ENCODE data around the gene FBN2.

FBN2 gene

DNA sequence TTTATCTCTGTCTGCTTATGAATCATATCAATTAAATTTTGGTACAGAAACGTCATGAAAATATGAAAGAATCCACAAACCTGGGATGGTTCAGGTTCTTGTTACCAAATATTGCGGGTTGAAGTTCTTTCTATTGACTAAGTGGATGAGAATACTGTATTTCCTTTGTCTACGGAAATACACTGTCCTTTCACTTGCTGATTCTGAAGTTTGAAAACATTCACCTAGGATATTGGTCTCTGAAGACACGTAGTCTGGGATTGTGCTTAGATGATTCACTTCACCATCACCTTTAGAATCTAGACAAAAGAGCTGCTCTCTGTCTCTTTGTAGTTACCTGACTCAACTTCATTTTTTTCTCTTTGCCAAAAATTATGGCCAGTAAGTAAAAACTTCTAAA is 222.4 kb downstream of the FBN2 start:
- no peak for DNase-seq (ENCODE audit: low read depth in 2 of 2)

- no peak for DNase-seq (ENCODE audit: low read depth in 2 of 2)
Observed at GRCh38 chr5:128305341-128305740, 232.7 kb downstream of the FBN2 start.

DNA sequence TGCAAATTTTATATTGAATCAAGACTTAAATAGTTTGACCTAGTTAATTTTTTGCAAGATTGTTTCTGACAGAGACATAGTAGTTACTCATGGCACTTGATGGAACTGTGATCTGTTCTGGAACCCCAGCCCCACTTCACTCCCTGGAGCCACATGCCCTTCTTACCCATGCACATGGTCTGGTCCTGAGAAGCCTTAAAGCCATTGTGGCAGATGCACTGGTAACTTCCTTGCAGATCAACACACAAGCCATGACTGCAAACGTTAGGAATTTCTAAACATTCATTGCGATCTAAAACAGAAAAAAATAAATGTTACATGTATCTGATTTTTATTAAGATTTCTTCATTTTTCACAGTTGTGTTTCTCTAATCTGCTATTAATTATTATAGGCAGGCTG is 233.3 kb downstream of the FBN2 start:
- no peak for DNase-seq (ENCODE audit: low read depth in 2 of 2)

GRCh38 chr5:128304088-128304487 is 234.0 kb downstream of the FBN2 start:
- DNase-seq (ENCODE audit: low read depth in 2 of 2): no peak

DNA sequence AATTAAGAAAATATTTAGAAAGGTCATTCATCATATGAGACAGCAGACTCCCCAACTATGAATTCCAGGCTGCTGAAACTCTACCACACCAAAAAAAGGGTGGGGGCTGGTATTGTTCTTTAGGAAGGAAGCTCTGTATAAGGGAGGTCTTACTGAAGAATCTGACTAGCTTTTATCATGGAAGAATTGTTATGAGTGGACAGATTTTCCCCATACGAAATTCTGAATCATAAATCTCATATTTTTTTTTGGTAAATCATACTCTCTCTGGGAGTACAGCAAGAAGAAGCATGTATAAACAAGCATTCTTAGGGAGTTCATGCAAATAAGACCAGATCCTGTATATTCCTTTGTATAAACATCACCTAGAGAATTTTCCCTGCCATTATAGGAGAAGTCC is 234.5 kb downstream of the FBN2 start:
- DNase-seq (ENCODE audit: low read depth in 2 of 2): no peak

GRCh38 chr5:128300181-128300580 is 237.9 kb downstream of the FBN2 start:
- no peak for DNase-seq (ENCODE audit: low read depth in 2 of 2)

DNA sequence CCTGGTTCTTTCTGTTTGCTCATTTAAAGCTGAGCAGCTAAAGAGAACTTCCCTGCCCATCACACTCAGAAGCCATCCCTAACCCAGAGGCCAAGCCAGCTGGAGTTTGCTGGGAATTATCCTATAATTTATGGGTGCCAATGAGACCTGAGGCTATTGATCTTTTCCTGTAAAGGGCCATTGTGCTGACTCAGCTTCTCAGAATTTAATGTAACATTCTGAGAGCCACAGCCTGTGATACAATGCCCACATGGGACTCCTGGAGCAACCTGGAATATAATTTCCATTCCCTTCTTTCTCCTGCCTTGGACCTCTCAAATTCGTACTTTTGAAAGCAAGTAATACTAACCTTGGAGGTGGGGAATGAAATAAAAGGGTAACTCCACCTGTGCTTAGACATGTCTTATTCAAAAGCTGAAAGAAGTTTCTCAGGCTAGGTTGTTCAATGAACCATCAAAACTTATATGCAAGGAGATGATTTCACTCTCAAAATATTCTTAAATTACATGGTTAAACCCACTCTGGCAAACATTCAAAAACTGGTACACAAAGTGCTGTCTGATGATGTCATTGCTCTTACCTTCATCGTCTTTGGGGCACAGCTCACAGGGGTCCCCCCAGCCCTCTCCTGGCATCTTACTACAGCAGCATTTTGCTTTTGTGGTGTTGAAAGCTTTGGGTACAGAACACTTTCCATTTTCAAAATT is 247.7 kb downstream of the FBN2 start:
- DNase-seq (ENCODE audit: low read depth in 2 of 2): no peak

GRCh38 chr5:128287740-128288139 is 250.3 kb downstream of the FBN2 start:
- DNase-seq (ENCODE audit: low read depth in 2 of 2): no peak

DNA sequence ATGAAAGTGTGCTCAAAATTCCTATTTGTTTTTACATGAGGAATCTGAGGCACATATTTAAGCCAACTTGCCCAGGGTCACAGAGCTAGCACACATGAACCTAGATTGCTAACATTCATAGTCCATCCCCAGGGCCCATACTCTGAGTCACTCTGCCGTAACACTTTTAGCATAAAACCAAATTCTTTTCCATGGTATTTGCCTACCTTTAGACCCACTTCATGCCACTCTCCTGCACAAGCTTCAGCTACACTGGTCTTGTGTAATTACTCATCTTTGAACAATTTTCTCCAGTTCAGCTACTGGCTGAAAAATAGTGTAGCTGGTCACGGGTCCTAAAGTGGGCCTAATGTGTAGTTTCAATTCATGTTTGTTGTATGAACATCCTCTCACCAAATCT is 253.8 kb downstream of the FBN2 start:
- no peak for DNase-seq (ENCODE audit: low read depth in 2 of 2)

- no peak for DNase-seq (ENCODE audit: low read depth in 2 of 2)
Observed at GRCh38 chr5:128279345-128279744, 258.7 kb downstream of the FBN2 start.

GRCh38 chr5:128276537-128277216 is 261.4 kb downstream of the FBN2 start:
- no peak for DNase-seq (ENCODE audit: low read depth in 2 of 2)

- no peak for DNase-seq (ENCODE audit: low read depth in 2 of 2)
Observed at GRCh38 chr5:128274441-128274840, 263.6 kb downstream of the FBN2 start.

- DNase-seq (ENCODE audit: low read depth in 2 of 2): no peak
Observed at GRCh38 chr5:128273736-128274135, 264.3 kb downstream of the FBN2 start.

DNA sequence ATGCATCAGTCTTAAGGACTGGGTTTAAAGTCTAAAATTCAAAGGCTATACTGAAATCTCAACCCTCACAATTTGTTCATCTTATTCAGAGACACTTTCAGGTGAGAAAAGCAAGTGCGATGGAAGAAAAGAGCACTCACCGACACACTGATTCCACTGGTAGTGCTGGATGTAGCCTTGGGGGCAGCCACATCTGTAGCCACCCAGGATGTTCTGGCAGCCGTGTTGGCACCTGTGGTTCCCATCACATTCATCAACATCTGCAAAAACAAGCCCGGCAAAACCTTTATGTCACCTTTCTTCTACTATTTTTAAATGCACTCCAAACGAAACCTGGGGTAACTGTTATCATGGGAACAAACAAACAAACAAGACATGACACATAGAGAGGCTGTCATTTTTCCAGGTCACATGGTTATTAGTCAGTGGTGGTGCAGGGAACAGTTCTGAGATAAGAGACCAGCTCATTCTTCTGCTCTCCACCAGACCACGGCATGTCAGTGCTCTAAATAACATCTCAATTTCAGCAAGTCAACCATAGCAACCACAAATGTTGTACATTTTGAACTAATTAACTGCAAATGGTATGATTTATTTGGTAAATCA is 266.1 kb downstream of the FBN2 start:
- DNase-seq (ENCODE audit: low read depth in 2 of 2): no peak

- DNase-seq (ENCODE audit: low read depth in 2 of 2): no peak
Observed at GRCh38 chr5:128271071-128271470, 267.0 kb downstream of the FBN2 start.

DNA sequence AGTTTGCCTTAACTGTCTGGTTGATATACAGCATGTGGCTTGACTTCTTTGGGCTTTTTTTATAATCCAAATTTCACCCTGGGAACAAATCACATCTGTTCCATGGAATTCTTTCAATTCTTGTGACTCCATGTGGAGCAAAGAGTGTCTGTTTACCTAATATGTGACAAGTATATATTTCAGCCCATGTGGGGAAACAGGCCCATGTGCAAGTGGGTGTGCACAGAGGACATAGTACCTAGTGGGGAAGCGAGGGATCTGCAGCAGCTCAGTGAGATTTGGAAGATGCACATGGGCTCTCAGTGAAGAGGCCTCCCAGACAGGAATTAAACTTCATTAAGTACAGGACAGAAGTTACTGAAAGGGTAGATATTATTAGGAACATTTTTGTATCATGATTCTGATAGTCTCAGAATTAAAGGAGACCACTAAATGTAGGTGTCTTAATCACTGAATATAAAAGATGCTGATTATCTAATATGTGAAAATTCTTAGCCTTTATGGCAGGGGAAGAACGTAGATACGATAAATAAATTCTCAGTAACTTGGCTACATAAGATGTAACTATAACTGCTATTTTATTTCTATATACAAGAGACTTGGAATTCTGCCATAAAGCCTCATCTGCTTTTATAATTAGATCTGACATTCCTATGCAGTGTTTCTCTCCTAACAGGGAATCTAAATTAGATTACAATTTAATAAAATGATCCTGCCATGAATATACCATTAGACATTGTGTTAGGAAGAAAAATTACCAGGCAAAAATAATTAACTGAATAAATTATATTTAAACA is 273.3 kb downstream of the FBN2 start:
- no peak for DNase-seq (ENCODE audit: low read depth in 2 of 2)

- DNase-seq (ENCODE audit: low read depth in 2 of 2): no peak
Observed at GRCh38 chr5:128263357-128263756, 274.7 kb downstream of the FBN2 start.

DNA sequence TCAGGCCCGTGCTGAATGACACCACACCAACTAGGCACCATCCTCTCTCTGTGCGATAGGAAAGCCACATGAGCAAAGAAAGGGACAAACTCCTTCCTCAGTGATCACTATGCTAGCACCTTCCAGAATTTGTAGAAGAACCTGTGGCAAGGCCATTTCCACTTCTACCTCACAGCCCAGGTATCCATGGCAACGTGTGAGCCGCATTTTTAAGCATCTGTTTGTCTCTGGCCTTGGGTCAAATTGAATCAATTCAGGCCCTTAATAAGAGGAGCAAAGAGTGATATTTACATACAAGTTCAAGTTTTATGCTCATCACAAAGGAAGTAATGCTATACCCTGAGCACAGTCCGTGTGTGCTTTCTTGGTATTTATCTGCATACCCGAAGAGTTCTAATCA is 275.1 kb downstream of the FBN2 start:
- DNase-seq (ENCODE audit: low read depth in 2 of 2): no peak

- no peak for DNase-seq (ENCODE audit: low read depth in 2 of 2)
Observed at GRCh38 chr5:128259607-128260021, 278.4 kb downstream of the FBN2 start.

GRCh38 chr5:128258372-128258771 is 279.7 kb downstream of the FBN2 start:
- DNase-seq (ENCODE audit: low read depth in 2 of 2): no peak

DNA sequence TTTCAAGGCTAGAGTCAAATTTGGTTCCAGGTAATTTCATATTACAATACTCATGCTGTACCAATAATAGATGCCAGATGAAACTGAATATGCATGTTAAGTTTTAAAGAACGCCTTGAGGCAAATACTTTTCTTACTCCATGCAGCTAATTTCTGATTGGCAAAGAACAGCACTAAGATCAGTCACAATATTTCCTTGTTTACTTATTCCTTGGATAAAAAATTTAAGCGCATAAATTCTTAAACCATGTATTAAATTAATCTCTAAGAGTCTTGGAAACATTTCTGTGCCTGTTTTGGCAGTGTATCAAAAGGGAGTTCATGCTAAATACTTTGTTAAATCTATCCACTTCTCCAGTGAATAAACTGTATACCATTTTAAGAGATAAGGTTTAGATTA is 281.0 kb downstream of the FBN2 start:
- no peak for DNase-seq (ENCODE audit: low read depth in 2 of 2)

DNA sequence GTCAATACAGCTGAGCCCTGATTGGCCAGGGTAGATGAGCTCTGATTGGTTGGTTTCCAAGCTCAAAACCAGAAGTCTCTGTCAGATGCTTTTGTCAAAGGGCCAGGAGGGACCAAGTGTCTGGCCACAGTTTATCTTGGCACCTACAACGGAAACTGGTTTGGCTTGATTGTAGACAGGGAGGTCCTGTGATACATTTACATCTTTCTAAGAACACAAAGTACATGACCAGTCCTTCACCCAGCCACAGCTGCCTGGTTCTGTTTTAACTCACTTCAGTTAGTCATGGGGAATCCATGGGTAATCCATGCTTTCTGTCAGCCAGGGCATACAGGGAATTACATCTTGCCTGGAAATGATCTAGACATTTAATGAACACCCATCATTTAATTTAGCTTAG is 283.3 kb downstream of the FBN2 start:
- no peak for DNase-seq (ENCODE audit: low read depth in 2 of 2)

All from stimulated activated CD4-positive, alpha-beta T cell treated with anti-CD3 and anti-CD28 coated beads, Interleukin-1b, Interleukin-23, amount 100 ng/mL, for 4 hours (primary cell).